AG10803 (cell line): ENCODE results near the gene PF4V1.

ENCODE experiments used
- DNase-seq: peaks from one replicate; pipeline ENCODE4 v3.0.0; 2010; ENCODE audit warnings: low read depth
- H3K4me3 ChIP-seq: 2 replicates; pipeline ENCODE4 v1.5.1; 2011; ENCODE audit warnings: mild to moderate bottlenecking, low read length, control low read depth
- TF ChIP-seq, protein P1 (sequence below): conservative IDR thresholded peaks from 2 replicates; pipeline ENCODE4 v1.5.1; 2011; ENCODE audit warnings: mild to moderate bottlenecking, low read length, control low read depth, inconsistent platforms

Gene PF4V1

GRCh38 chr4:73864365-73864764 lies 11.3 kb downstream of the PF4V1 start:
- H3K4me3 ChIP-seq = no peak overlapping the region
- DNase-seq = no peak
- TF ChIP-seq, protein P1, sequence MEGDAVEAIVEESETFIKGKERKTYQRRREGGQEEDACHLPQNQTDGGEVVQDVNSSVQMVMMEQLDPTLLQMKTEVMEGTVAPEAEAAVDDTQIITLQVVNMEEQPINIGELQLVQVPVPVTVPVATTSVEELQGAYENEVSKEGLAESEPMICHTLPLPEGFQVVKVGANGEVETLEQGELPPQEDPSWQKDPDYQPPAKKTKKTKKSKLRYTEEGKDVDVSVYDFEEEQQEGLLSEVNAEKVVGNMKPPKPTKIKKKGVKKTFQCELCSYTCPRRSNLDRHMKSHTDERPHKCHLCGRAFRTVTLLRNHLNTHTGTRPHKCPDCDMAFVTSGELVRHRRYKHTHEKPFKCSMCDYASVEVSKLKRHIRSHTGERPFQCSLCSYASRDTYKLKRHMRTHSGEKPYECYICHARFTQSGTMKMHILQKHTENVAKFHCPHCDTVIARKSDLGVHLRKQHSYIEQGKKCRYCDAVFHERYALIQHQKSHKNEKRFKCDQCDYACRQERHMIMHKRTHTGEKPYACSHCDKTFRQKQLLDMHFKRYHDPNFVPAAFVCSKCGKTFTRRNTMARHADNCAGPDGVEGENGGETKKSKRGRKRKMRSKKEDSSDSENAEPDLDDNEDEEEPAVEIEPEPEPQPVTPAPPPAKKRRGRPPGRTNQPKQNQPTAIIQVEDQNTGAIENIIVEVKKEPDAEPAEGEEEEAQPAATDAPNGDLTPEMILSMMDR = peak; percentile 22; the same call in 1 of the 2 replicates

DNA sequence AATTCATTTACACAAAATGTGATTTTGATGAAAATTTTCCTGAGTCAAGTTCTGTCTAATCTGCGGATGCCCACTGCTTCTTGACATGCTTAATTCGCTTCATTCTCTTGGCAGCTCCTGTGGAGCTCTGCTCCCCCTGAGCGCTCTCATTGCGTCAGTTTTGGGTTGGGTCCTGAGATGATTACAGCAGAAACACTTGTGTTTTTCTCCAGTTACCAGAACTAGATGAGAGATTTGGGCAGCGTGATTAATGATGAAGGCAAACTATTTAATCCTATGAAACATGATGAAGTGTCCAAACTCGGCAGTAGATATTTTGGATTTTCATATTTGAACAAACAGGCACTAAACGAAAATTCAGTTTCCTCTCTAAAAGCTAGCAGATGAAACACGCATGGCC lies 11.9 kb downstream of the PF4V1 start:
- DNase-seq = peak; percentile 41
- no peak overlapping the region for H3K4me3 ChIP-seq
- TF ChIP-seq, protein P1 = no peak

- H3K4me3 ChIP-seq = no peak overlapping the region
- TF ChIP-seq, protein P1 = no peak
- no peak for DNase-seq
Observed at GRCh38 chr4:73865431-73866096, 12.5 kb downstream of the PF4V1 start.

GRCh38 chr4:73866246-73866645 lies 13.2 kb downstream of the PF4V1 start:
- TF ChIP-seq, protein P1 = no peak
- DNase-seq = no peak
- no peak overlapping the region for H3K4me3 ChIP-seq

DNA sequence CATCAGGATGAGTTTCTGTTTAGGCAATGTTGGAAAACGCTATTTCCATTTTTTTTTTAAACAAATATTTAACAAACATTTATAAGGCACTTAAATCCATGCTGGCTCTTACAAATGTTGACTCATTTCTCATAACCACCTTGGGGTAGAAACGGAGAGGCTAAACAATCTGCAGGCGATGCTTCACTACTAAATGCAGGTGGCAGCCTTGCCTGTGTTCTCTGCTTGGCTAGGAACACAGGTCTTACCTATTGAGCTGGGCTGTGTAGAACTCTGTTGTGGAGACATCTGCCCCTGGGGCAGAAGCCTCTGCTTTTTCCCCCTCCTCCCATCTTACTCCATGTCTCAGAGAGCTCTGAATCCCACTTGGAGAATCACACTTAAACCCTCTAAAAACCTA lies 14.7 kb downstream of the PF4V1 start:
- TF ChIP-seq, protein P1 = no peak
- H3K4me3 ChIP-seq = no peak overlapping the region
- no peak for DNase-seq

- H3K4me3 ChIP-seq = peak overlapping the region; percentile 64
- DNase-seq = no peak
- TF ChIP-seq, protein P1 = no peak
Observed at GRCh38 chr4:73868206-73869129, 15.4 kb downstream of the PF4V1 start.
